Stimulated activated CD4-positive, alpha-beta T cell treated with anti-CD3 and anti-CD28 coated beads, Interleukin-4, amount 100 ng/mL, for 48 hours (primary cell): Measurements from ENCODE around the gene TMEM74B.

Experiments used
- DNase-seq, 2 donors: peaks; one replicate each; pipeline ENCODE4 v3.0.0-alpha.2; 2020; ENCODE audit warnings: low read depth in 2 of 2

TMEM74B gene

DNA sequence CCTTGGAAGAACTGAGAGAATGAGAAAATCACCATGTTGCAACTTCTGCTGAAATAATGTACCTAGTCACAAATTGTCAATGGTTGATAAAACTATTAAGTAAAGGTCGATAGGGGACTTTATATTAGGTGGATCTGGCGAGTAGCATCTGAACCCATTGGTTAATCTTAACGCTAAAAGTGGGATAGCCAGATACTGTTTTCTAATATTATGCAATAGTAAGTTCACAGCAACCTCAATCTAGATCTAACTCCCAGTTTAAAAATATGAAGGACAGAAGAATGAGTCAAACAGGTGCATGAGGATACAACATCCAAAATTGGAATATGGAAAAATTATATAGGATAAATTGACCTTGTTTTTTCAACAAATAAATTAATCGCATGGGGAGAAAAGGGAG, 47.5 kb downstream of the TMEM74B start:
- no peak for DNase-seq

DNA sequence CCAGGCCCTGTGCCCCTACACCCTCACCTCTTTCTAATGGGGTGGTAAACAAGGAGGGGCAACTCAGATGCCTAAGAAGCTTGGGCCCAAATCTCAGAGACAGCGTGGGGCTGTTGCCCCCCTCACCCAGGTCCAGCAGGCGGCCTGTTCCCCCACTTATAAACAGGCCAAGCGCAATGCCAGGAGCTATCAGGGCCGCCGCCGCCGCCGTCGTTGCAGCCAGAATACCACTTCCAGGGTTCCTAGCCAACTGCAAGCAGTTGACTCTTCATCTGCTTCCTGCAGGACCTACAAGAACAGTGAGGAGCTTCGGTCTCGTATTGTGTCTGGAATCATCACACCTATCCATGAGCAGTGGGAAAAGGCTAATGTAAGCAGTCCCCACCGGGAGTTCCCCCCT, 49.9 kb downstream of the TMEM74B start:
- DNase-seq: no peak

DNA sequence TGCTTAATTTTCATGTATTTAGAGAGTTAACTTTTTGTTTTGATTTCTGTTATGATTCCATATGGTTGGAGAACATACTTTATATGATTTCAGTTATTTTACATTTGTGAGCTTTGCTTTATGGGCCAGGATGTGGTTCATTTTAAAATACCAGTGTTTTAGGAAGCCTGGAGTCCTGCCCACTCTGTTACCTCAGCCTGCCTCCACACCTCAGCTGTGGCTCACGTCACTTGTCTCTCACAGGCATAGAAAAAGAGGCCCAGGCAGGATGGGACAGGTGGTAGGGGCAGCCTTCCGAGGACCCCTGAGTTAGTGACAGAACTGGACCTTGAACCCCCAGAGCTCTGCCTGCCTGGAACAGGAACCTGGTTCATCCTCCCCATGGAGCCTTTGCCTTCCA, 50.4 kb downstream of the TMEM74B start:
- no peak for DNase-seq

DNA sequence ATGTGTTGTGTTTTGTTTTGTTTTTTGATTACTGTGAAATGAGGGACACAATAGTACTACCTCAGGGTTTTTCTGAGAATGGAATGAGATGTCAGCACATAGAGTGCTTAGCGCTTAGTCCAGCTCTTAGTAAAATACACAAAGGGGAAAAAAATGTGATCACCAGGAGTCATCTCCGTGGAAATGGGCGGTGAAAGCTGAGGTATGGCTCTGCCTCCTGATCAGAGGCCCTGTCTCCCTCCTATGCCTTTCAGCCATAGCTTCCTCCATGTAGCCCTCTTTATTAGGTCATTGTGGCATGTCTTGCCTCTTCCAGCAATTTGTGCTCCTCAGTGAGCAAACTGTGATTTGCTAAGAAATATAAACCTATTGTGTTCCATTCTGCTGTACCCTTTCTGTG, 53.4 kb downstream of the TMEM74B start:
- no peak for DNase-seq

DNA sequence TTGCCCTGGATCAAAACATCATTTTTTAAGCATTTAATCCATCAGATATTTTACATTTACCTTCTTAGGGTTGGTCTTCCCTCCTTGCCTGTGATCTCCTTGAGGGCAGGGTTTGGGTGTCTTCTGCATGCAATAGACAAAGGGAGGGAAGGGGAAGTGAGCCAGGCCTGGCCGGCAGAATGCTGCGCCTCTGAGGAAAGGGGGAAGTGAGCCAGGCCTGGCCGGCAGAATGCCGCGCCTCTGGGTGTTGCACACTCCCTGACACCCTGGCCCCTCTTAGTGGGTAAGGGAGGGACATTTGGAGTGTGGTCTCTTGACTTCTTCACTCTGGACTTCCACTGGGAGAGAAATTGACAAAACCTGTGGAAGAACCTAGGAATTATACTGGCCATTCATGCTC, 53.9 kb downstream of the TMEM74B start:
- no peak for DNase-seq
